Endothelial cell (in vitro differentiated cells): ENCODE results near the gene UBE2Z. TPM values are rescaled to one million over a fixed set of nuclear protein-coding genes. Genes with fewer than 3 reads are reported as not detected.
A peak's percentile ranks its signal among the peaks of the same experiment; 100 is the strongest.

ENCODE experiments used
- DNase-seq: peaks from one replicate; pipeline ENCODE4 v3.0.0; 2021; ENCODE audit warnings: low spot score
- H3K27ac Mint-ChIP-seq: one replicate; pipeline ENCODE4 v1.8.0; 2021; ENCODE audit warnings: mixed read lengths, inconsistent platforms; ENCODE audit not compliant: unreplicated experiment
- H3K27me3 Mint-ChIP-seq: one replicate; pipeline ENCODE4 v1.8.0; 2021; ENCODE audit warnings: mild to moderate bottlenecking, moderate library complexity, mixed read lengths, inconsistent platforms; ENCODE audit not compliant: unreplicated experiment
- H3K36me3 Mint-ChIP-seq: one replicate; pipeline ENCODE4 v1.8.0; 2021; ENCODE audit warnings: mild to moderate bottlenecking, low read depth, mixed read lengths, inconsistent platforms; ENCODE audit not compliant: unreplicated experiment
- H3K4me1 Mint-ChIP-seq: one replicate; pipeline ENCODE4 v1.8.0; 2021; ENCODE audit warnings: mild to moderate bottlenecking, mixed read lengths, inconsistent platforms; ENCODE audit not compliant: unreplicated experiment
- H3K4me3 Mint-ChIP-seq: one replicate; pipeline ENCODE4 v1.8.0; 2021; ENCODE audit warnings: mild to moderate bottlenecking, mixed read lengths, inconsistent platforms; ENCODE audit not compliant: unreplicated experiment
- H3K9me3 Mint-ChIP-seq: one replicate; pipeline ENCODE4 v1.8.0; 2021; ENCODE audit warnings: mixed read lengths, inconsistent platforms; ENCODE audit not compliant: unreplicated experiment
- total RNA-seq: library from RNA; stranded (reverse); fragmentation: NEBNext Ultra II Directional; extraction: Animal tissue kit (Norgen Biotek cat#: 25700); gene quantifications from one replicate; pipeline ENCODE4 v1.2.1, GENCODE V29; 2021; ENCODE audit not compliant: unreplicated experiment
- TF ChIP-seq, protein P1 (sequence below): fragments of 200-600 bp; sonication (generic); IDR thresholded peaks from one replicate; pipeline ENCODE4 v1.5.0; 2021; ENCODE audit warnings: antibody characterized with exemption; ENCODE audit not compliant: unreplicated experiment

UBE2Z gene
- total RNA-seq, 1 donor from 2014 or later, result 81.8 TPM

DNA sequence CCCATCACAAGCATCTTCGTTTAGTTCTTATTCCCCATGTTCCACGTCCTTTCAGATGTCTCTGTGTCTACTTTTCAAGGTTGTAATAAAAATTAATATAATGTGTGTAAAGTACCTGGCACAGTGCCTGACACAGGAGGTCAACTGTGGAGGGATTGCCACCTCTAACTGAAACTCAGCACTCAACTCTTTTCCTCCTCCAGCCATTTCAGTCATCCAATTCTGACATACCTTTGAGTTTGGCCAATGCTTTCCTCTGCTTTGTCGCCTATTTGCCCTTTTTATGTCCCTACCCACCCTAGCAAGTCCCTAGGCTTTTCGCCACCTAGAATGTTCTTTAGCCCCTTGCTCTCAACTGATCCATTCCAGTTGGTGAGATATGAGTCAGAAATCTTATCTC, 1.6 kb downstream of the UBE2Z start:
- Mint-ChIP-seq H3K9me3 (no peaks in the 10 kb centered on the region), H3K4me3 (peak overlapping the region; percentile 99), H3K4me1 (peaks cover 25% of the 10 kb centered on the region), H3K27me3 (peaks cover 1% of the 10 kb centered on the region), H3K27ac (peak overlapping the region; percentile 96), H3K36me3 (peaks cover 36% of the 10 kb centered on the region)
- DNase-seq, result no peak
- TF ChIP-seq, protein P1, sequence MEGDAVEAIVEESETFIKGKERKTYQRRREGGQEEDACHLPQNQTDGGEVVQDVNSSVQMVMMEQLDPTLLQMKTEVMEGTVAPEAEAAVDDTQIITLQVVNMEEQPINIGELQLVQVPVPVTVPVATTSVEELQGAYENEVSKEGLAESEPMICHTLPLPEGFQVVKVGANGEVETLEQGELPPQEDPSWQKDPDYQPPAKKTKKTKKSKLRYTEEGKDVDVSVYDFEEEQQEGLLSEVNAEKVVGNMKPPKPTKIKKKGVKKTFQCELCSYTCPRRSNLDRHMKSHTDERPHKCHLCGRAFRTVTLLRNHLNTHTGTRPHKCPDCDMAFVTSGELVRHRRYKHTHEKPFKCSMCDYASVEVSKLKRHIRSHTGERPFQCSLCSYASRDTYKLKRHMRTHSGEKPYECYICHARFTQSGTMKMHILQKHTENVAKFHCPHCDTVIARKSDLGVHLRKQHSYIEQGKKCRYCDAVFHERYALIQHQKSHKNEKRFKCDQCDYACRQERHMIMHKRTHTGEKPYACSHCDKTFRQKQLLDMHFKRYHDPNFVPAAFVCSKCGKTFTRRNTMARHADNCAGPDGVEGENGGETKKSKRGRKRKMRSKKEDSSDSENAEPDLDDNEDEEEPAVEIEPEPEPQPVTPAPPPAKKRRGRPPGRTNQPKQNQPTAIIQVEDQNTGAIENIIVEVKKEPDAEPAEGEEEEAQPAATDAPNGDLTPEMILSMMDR, result no peak

DNA sequence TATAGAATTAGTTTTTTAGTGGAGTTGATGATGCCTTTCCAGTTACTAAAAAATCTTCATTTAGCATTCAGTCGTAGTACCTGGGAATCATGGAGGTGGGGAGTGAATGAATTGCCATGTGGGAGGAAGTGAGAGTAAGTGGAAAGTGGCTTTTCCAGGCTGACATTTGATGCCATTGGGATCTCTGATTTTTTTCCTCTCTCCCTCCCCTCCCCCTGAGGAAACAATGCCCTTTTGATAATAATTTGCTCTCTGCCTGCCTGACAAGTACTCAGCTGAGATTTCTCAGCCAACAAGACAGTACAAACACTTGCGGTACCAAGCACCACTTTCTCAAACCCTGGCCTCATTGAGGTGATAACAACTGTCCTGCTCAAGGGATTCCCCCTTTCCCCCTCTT, 2.2 kb downstream of the UBE2Z start:
- peaks cover 36% of the 10 kb centered on the region for H3K36me3 Mint-ChIP-seq
- H3K27me3 Mint-ChIP-seq, result peaks cover 1% of the 10 kb centered on the region
- no peaks in the 10 kb centered on the region for H3K9me3 Mint-ChIP-seq
- no peak for DNase-seq
- peak overlapping the region; percentile 21 for H3K27ac Mint-ChIP-seq
- TF ChIP-seq, protein P1, result no peak
- H3K4me1 Mint-ChIP-seq, result peaks cover 25% of the 10 kb centered on the region
- peak overlapping the region; percentile 99 for H3K4me3 Mint-ChIP-seq

DNA sequence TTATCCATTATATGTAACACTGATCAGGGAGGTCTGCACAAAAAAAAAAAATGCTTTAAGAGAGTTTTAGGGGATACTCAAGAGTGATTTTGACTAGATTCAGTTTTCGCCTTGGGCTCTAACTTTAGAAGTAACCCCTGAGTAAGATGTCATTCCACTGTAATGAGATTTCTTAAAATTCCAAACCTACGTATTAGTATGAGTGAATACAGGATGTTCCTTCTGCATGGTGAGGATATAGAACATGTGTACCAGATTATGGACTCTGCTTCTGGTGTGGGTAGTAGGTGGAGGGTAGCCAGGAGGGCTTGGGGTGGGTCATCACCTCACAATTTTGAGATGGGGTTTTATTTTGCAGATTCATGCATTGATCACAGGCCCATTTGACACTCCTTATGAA, 4.3 kb downstream of the UBE2Z start:
- Mint-ChIP-seq H3K27ac (no peak overlapping the region), H3K9me3 (no peaks in the 10 kb centered on the region), H3K36me3 (peaks cover 47% of the 10 kb centered on the region), H3K4me3 (no peak overlapping the region), H3K27me3 (peaks cover 1% of the 10 kb centered on the region), H3K4me1 (peaks cover 25% of the 10 kb centered on the region)
- DNase-seq, result no peak
- TF ChIP-seq, protein P1, result no peak

DNA sequence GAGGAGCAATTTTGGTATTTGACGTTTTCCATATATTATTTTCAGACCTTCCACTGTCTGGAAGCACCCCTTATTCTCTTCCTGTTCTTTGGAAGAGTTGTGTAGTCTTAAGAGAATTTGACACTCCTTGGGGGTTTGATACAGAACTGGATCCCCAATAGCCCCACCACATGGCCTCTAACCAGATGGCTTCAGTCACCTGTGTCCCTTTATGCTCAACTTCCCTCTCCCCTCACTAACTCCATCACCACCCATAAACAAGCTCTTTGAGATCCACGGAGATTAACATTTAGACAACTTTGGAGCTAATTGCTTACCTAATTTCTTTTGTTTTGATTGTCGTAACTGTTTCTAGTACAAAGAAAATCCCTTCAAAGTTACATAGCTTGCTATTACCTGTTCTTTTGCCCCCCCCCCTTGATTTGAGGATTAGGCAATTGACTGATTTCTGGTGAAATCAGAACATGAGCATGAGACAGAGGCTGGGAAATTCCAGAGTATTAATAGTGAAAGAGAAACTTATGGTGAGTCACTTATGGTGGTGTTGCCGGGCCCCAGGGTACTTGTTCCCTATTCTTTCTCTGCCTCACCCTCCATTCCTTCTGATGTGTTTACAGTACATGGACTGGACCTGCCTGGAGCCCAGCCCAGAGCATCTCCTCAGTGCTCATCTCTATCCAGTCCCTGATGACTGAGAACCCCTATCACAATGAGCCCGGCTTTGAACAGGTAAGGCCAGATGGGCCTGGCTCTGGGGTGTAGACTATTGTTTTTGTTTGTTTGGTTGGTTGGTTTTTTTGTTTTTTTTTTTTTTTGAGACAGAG, 7.5 kb downstream of the UBE2Z start:
- no peaks in the 10 kb centered on the region for H3K9me3 Mint-ChIP-seq
- H3K36me3 Mint-ChIP-seq, result peaks cover 40% of the 10 kb centered on the region
- peak overlapping the region; percentile 4 for H3K4me3 Mint-ChIP-seq
- TF ChIP-seq, protein P1, result no peak
- DNase-seq, result no peak
- no peak overlapping the region for H3K27ac Mint-ChIP-seq
- peaks cover 9% of the 10 kb centered on the region for H3K4me1 Mint-ChIP-seq
- peaks cover 1% of the 10 kb centered on the region for H3K27me3 Mint-ChIP-seq

DNA sequence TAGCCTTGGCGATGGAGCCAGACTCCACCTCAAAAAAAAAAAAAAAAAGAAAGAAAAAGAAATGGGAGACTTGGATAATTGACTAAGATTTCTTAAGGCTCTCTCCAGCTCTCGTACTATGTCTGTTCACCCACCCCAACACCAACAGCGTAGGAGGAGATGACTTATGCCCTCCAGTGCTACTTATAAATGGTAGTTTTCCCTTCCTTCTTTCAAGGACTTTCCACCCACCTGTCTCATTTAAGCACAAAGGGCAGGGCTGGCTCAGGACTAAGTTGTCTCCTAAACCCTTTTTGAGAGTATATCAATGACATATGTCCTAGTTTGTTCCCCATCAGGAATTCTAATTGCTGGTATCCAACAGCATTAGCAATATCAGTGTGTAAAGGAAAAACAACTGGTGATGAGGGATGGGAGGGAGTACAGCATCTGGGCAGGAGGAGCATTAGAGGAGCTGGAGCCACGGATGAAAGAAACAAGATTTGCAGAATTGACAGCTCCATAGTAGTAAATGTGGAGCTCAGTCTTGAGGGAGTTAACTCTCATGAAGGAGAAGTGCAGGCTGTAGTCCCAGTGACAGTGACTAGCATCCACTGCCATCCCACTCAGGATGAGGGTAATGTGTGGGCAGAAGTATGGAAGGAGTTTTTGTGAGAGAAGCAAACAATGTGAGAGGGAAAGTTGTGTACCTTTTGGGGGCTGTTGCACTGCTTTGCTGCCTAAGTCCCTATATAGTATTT, 17.2 kb downstream of the UBE2Z start:
- Mint-ChIP-seq H3K27ac (peak overlapping the region; percentile 39), H3K36me3 (peaks cover 47% of the 10 kb centered on the region), H3K27me3 (no peaks in the 10 kb centered on the region), H3K4me1 (peaks cover 9% of the 10 kb centered on the region), H3K9me3 (no peaks in the 10 kb centered on the region), H3K4me3 (no peak overlapping the region)
- no peak for DNase-seq
- TF ChIP-seq, protein P1, result no peak
